Measurements from ENCODE around the gene AEBP2. TPM values are rescaled to one million over a fixed set of nuclear protein-coding genes. Genes with fewer than 3 reads are reported as not detected.

AEBP2 gene
- total and polyA plus RNA-seq, 2 of the 13 experiments (the other 11 are each of a cell fraction or from before 2014, with no cell fraction given), result 9.2 to 17.9 TPM

GRCh38 chr12:19443585-19443984 lies 4.3 kb downstream of the AEBP2 start:
- Histone ChIP-seq H3K4me2 (ENCODE audit: low read depth, low read length) (no peak overlapping the region), H3K36me3 (replicated peaks in 1 of 2; ENCODE audit: control insufficient read depth in 1 of 2, insufficient read depth in 2 of 2, low read length in 2 of 2) (peaks cover 0 to 3% of the 10 kb centered on the region in 2 experiments; a peak in 1 of 5 replicates), H4K20me1 (ENCODE audit: insufficient read depth, low read length) (peaks cover 49% of the 10 kb centered on the region), H3K9ac (ENCODE audit: insufficient read depth, low read depth, low read length) (no peak overlapping the region), H3K27ac (ENCODE audit: extremely low read length, insufficient read depth, low read length) (no peak overlapping the region), H3K4me1 (ENCODE audit: insufficient read depth, low read length) (peaks cover 47% of the 10 kb centered on the region), H2AFZ (ENCODE audit: low read length) (no peak overlapping the region), H3K9me3 (ENCODE audit: low read length) (no peaks in the 10 kb centered on the region), H3K27me3 (ENCODE audit: control insufficient read depth in 1 of 2, insufficient read depth in 2 of 2, low read length in 2 of 2) (no peaks in the 10 kb centered on the region), H3K4me3 (replicated peaks in 1 of 3; ENCODE audit: insufficient read depth in 1 of 3, low read depth in 2 of 3, low read length in 3 of 3) (no peak overlapping the region), H3K79me2 (ENCODE audit: insufficient read depth, low read length) (peaks cover 82% of the 10 kb centered on the region)
- in situ Hi-C loops (cut with HindIII; ENCODE audit: extremely low pct_ligation_motif_present, low pct_unique_long_range_greater_than_20kb), result no loop called here
- ATAC-seq (no peak), FAIRE-seq (no peak), DNase-seq (ENCODE audit: low spot score) (no peak)
- WGBS (ENCODE audit: low lambda C conversion rate), result 96% methylated on average over 4 of the region's 4 CpGs
- POLR2A ChIA-PET, result no interaction called here
- intact Hi-C loops (cut with micrococcal nuclease; ENCODE audit: unreplicated experiment), result no loop called here
- no peak for TF ChIP-seq CEBPB (IDR thresholded peaks at IDR 0.05; ENCODE audit: borderline replicate concordance, low read depth, low read length)
- no peak for TF ChIP-seq FIP1L1 (IDR thresholded peaks at IDR 0.05; ENCODE audit: borderline replicate concordance, insufficient read depth, low read depth, low read length)
- TF ChIP-seq, protein P1, sequence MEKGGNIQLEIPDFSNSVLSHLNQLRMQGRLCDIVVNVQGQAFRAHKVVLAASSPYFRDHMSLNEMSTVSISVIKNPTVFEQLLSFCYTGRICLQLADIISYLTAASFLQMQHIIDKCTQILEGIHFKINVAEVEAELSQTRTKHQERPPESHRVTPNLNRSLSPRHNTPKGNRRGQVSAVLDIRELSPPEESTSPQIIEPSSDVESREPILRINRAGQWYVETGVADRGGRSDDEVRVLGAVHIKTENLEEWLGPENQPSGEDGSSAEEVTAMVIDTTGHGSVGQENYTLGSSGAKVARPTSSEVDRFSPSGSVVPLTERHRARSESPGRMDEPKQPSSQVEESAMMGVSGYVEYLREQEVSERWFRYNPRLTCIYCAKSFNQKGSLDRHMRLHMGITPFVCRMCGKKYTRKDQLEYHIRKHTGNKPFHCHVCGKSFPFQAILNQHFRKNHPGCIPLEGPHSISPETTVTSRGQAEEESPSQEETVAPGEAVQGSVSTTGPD (CRISPR knock-in tag; IDR thresholded peaks at IDR 0.05), result no peak
- no peak for TF ChIP-seq ZNF264 (CRISPR knock-in tag; IDR thresholded peaks at IDR 0.05)
- TF ChIP-seq, protein P2, sequence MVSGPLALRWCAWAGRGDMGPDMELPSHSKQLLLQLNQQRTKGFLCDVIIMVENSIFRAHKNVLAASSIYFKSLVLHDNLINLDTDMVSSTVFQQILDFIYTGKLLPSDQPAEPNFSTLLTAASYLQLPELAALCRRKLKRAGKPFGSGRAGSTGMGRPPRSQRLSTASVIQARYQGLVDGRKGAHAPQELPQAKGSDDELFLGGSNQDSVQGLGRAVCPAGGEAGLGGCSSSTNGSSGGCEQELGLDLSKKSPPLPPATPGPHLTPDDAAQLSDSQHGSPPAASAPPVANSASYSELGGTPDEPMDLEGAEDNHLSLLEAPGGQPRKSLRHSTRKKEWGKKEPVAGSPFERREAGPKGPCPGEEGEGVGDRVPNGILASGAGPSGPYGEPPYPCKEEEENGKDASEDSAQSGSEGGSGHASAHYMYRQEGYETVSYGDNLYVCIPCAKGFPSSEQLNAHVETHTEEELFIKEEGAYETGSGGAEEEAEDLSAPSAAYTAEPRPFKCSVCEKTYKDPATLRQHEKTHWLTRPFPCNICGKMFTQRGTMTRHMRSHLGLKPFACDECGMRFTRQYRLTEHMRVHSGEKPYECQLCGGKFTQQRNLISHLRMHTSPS (CRISPR knock-in tag; IDR thresholded peaks at IDR 0.05; ENCODE audit: low read depth), result no peak
- no peak for TF ChIP-seq CHD4 (IDR thresholded peaks at IDR 0.05; ENCODE audit: borderline replicate concordance, low read length)
- TF ChIP-seq ELF3 (CRISPR knock-in tag; IDR thresholded peaks at IDR 0.05), result no peak
- no peak for TF ChIP-seq TIGD3 (CRISPR knock-in tag; IDR thresholded peaks at IDR 0.05; ENCODE audit: borderline replicate concordance)
- TF ChIP-seq IRF2 (CRISPR knock-in tag; IDR thresholded peaks at IDR 0.05), result no peak
- no peak for TF ChIP-seq TARDBP (CRISPR knock-in tag; IDR thresholded peaks at IDR 0.05)
- no peak for TF ChIP-seq MAF1 (CRISPR knock-in tag; IDR thresholded peaks at IDR 0.05; ENCODE audit: borderline replicate concordance)
- no peak for TF ChIP-seq RCOR2 (CRISPR knock-in tag; IDR thresholded peaks at IDR 0.05)
- no peak for TF ChIP-seq RAD51 (IDR thresholded peaks at IDR 0.05; ENCODE audit: borderline replicate concordance)
- no TSS peak for BruUV-seq (replicated peaks)
- CTCF ChIA-PET (ENCODE audit: low intra/inter-chr PET ratio, low total read pairs), result no interaction called here
